ENCODE data around the gene CAMK1G. TPM values are rescaled to one million over a fixed set of nuclear protein-coding genes. Genes with fewer than 3 reads are reported as not detected.

The CAMK1G gene
- total and polyA plus RNA-seq, 9 of the 15 experiments (the other 6 are each of a cell fraction or from before 2014, with no cell fraction given) = not detected

GRCh38 chr1:209544098-209544497 is 39.4 kb upstream of the CAMK1G start:
- Histone ChIP-seq H3K4me3 (no peak overlapping the region), H3K4me2 (ENCODE audit: insufficient read depth, low read length) (no peak overlapping the region), H3K27me3 (ENCODE audit: control insufficient read depth in 2 of 2, insufficient read depth in 2 of 2, low read length in 2 of 2) (no peaks in the 10 kb centered on the region; a peak in 1 of 5 replicates), H3K36me3 (ENCODE audit: control insufficient read depth, insufficient read depth, low read length) (no peaks in the 10 kb centered on the region), H3K27ac (ENCODE audit: extremely low read depth, low read depth, low read length) (no peak overlapping the region), H3K9ac (ENCODE audit: insufficient read depth in 1 of 2, low read depth in 2 of 2, low read length in 2 of 2) (no peak overlapping the region), H2AFZ (ENCODE audit: low read depth, low read length) (no peak overlapping the region), H3K9me1 (ENCODE audit: control insufficient read depth, insufficient read depth, low read length) (no peaks in the 10 kb centered on the region), H3K4me1 (replicated peaks in 1 of 2; ENCODE audit: control insufficient read depth in 2 of 2, insufficient read depth in 2 of 2, low read length in 2 of 2) (no peaks in the 10 kb centered on the region), H3K9me3 (replicated peaks; ENCODE audit: control insufficient read depth, insufficient read depth, low read depth, low read length) (no peaks in the 10 kb centered on the region), H4K20me1 (replicated peaks; ENCODE audit: control insufficient read depth, insufficient read depth, low read length) (0 out of 2 replicates have a peak, but pooled peaks cover 2% of the 10 kb centered on the region), H3K79me2 (ENCODE audit: control insufficient read depth, insufficient read depth, low read length) (no peaks in the 10 kb centered on the region)
- ATAC-seq (no peak; the same call in 2 of the 3 replicates), FAIRE-seq (no peak), DNase-seq (ENCODE audit: extremely low read depth in 1 of 4, low spot score in 3 of 4) (no peak)
- TF ChIP-seq, protein P1, sequence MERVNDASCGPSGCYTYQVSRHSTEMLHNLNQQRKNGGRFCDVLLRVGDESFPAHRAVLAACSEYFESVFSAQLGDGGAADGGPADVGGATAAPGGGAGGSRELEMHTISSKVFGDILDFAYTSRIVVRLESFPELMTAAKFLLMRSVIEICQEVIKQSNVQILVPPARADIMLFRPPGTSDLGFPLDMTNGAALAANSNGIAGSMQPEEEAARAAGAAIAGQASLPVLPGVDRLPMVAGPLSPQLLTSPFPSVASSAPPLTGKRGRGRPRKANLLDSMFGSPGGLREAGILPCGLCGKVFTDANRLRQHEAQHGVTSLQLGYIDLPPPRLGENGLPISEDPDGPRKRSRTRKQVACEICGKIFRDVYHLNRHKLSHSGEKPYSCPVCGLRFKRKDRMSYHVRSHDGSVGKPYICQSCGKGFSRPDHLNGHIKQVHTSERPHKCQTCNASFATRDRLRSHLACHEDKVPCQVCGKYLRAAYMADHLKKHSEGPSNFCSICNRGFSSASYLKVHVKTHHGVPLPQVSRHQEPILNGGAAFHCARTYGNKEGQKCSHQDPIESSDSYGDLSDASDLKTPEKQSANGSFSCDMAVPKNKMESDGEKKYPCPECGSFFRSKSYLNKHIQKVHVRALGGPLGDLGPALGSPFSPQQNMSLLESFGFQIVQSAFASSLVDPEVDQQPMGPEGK (CRISPR knock-in tag; IDR thresholded peaks at IDR 0.05; ENCODE audit: borderline replicate concordance) = no peak
- TF ChIP-seq FOXA3 (CRISPR knock-in tag; conservative IDR thresholded peaks at IDR 0.05 in 1 of 2, IDR thresholded peaks at IDR 0.05 in 1 of 2) = no peak
- no peak for TF ChIP-seq ZBTB2 (IDR thresholded peaks at IDR 0.05)
- TF ChIP-seq ZNF311 (CRISPR knock-in tag; IDR thresholded peaks at IDR 0.05) = no peak
- TF ChIP-seq NFIC (IDR thresholded peaks at IDR 0.05) = no peak
- no peak for TF ChIP-seq MED1 (CRISPR knock-in tag; IDR thresholded peaks at IDR 0.05; ENCODE audit: borderline replicate concordance)
- TF ChIP-seq TEAD1 (CRISPR knock-in tag; IDR thresholded peaks at IDR 0.05) = no peak
- no peak for TF ChIP-seq PRMT5 (CRISPR knock-in tag; IDR thresholded peaks at IDR 0.05)
- TF ChIP-seq SIRT6 (IDR thresholded peaks at IDR 0.05; ENCODE audit: low read depth, low read length) = no peak
- no TSS peak for BruUV-seq (replicated peaks)
- POLR2A ChIA-PET = interaction anchor here (0.6 kb wide), 2 partner anchors 9 to 1146 kb away, joined by 3 read pairs; no protein-coding TSS in a partner anchor
- in situ Hi-C loops (cut with MboI) (no loop called here), intact Hi-C loops (cut with micrococcal nuclease) (no loop called here)
- WGBS (ENCODE audit: insufficient coverage, low coverage, missing lambda C conversion rate) = 0% methylated on average over 2 of the region's 2 CpGs
- CTCF ChIA-PET (ENCODE audit: low intra/inter-chr PET ratio) = no interaction called here
